OCI-M1 (cell line): ENCODE data around the gene NPPA.

ENCODE experiments used
- DNase-seq: peaks from one replicate; lab custom pipeline; 2025; lab: John Stamatoyannopoulos, UW

The NPPA gene

DNA sequence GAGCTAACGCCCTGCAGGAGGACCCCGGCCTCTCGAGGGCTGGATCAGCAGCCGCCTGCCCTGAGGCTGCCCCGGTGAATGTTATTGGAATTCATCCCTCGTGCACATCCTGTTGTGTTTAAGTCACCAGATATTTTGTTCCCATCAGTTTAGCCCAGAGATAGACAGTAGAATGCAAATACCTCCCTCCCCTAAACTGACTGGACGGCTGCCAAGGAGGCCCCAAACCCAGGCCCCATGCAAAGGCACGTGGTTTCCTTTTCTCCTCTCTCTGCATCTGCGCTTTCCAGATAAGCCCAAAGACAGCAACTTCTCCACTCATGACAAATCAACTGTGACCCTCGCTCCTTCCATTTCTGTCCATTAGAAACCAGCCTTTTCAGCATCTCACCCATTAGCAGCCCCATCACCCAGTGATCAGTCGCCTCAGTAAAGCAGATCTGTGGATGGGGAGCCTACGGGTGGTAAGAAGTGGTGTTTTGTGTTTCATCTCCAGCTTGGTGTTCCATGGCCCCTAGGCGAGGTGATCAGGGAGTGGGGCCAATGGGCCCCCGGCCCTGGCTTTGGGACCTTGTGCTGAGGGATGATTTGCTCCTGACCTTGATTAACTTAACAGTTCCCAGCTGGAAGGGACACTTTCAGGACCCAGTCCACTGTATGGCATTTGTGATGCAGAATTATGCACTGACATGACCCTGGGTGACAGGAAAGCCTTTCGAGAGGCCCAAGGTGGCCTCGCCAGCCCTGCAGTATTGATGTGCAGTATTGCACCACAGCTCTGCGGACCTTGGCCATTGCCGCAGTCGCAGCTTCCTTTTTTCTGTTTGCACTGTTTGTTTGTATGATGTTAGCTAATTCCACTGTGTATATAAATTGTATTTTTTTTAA, 5.2 kb downstream of the NPPA start:
- DNase-seq: peak; percentile 98

DNA sequence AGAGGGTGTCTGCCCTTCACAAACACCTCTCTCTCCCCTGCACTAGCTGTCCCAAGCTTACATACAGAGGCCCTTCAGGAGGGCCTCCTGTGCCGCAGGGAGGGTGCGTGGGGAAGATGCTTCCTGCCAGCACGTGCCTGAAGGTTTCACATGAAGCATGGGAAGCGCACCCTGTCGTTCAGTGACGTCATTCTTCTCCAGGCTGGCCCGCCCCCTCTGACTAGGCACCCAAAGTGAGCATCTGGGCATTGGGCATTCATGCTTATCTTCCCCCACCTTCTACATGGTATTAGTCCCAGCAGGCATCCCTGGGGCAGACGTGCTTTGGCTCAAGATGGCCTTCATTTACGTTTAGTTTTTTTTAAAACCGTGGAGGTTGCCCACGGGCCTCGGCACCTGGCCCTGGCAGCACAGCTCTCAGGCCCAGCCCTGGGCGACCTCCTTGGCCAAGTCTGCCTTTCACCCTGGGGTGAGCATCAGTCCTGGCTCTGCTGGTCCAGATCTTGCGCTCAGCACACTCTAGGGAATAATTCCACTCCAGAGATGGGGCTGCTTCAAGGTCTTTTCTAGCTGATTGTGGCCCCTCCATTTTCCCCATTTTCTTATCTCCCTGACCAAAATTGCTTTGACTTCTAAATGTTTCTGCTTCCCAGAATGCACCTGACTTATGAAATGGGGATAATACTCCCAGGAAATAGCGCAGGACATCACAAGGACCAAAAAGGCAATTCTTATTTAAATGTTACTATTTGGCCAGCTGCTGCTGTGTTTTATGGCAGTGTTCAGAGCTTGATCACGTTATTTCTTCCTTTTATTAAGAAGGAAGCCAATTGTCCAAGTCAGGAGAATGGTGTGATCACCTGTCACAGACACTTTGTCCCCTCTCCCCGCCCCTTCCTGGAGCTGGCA, 6.1 kb downstream of the NPPA start:
- DNase-seq: peak; percentile 44

GRCh38 chr1:11839727-11840705, 7.6 kb downstream of the NPPA start:
- DNase-seq: no peak

- peak; percentile 72 for DNase-seq
These were observed 9.0 kb downstream of the NPPA start for GRCh38 chr1:11838349-11839272.

- DNase-seq: no peak
These were observed 9.7 kb downstream of the NPPA start for GRCh38 chr1:11837767-11838348.

- no peak for DNase-seq
These were observed 10.4 kb downstream of the NPPA start for GRCh38 chr1:11836955-11837766.

- no peak for DNase-seq
These were observed 11.9 kb downstream of the NPPA start for GRCh38 chr1:11835441-11836225.

DNA sequence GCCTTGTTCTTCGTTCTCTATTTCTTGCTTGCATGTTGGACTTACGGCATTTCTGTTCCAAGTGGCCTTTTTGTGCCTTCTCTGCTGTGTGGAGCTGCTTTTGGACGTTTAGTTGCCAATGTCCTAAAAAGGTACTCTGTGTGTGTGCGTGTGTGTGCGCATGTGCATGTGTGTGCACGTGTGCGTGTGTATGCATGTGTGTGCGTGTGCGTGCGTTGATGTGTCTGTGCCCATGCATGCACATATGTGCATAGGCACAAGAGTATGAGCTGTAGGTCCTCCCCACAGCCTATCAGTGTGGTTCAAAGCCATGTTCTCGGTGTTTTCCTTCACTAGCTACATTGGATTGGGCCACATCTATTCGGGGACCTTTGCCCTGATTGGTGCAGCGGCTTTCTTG, 13.7 kb downstream of the NPPA start:
- no peak for DNase-seq

DNA sequence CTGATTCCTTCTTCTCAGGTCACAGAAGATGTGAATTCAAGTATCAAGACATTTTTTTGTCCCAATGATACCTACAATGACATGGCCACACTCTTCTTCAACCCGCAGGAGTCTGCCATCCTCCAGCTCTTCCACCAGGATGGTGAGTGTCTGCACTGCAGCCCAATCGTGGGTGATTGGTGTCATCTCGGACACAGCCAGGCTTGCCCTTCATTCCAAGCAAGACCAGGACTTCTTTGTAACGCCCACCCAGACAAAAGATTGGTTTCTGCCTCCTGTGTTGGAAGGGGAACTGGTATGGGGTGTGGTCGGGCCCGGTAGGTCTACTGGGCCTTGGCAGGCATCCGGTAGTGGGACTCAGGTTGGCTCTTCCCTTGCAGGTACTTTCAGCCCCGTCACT, 14.1 kb downstream of the NPPA start:
- no peak for DNase-seq

GRCh38 chr1:11831945-11832725, 15.4 kb downstream of the NPPA start:
- DNase-seq: peak; percentile 55

DNA sequence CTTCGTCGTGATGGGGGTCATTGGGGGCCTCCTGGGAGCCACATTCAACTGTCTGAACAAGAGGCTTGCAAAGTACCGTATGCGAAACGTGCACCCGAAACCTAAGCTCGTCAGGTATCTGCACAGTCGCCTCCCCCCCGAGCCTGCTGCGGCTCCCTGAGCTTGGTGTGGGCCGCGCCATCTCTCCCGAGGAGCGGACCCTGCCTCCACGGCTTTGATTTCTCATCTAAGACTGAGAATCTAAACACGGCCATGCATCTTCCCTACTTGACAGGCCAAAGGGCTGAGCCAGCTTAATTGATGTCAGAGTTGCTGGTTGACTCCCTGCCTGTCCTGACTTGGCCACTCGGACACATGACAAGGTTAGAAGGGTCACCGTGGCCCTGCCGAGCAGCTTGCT, 19.1 kb downstream of the NPPA start:
- DNase-seq: no peak

DNA sequence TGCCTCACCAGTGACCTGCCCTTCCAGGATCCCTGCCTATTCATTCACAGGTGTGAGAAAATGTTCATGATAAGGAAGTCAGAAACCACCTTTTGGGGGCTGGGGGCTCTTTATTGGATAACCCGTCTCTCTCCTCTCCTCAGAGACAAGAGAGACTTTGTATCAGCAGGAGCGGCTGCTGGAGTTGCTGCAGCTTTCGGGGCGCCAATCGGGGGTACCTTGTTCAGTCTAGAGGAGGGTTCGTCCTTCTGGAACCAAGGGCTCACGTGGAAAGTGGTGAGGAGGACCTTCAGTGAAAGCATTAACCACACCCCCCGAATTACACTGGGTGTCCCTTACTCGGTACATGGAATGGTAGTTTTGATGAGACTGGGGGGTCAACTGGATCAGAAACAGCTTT, 20.6 kb downstream of the NPPA start:
- no peak for DNase-seq

DNA sequence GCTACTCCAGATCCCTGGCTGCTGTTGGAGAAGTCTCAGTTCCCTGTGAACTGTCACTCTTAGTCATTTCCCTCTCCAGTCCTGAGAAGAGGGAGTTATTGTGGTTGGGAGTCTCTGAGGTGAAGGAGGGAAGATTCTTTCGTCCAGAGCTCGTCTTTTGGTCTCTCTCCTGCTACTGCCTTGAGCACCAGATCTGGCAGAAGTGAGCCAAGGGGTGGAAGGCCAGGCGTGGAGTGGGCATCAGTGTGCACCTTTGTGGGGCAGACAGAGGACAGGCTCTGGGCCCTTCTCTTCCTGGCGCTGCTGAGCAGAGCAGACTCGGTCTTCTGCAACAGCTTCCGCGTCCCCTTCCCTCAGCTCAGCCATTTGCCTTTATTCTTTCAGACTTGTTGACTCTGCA, 22.5 kb downstream of the NPPA start:
- no peak for DNase-seq

DNA sequence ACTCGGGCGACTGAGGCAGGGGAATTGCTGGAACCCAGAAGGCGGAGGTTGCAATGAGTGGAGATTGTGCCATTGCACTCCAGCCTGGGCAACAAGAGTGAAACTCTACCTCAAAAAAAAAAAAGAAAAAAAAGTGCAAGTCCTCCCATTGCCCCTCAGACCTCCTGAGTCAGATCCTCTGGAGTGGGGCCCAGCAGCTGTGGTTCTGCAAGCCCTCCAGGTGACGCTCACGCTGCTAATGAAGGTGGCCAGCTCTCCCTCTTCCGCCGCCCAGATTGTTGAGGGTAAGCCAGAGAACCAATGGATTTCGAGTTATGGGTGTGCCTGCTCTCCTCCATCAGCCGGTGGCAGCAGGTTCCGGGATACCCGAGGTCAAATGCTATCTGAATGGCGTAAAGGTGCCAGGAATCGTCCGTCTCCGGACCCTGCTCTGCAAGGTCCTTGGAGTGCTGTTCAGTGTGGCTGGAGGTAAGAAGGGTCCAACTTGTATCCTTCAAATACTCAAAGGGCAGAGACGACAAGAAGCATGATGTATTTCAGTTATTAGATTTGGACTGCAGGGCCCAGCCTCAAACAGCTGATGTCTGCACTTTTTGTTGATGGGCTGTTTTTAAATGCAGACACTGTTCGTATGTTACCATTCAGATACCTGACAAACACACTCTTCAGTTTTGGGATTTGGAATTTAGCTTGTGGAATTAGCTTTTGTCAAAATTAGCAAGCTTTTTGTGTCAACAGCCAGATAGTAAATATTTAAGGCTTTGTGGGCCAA, 24.0 kb downstream of the NPPA start:
- no peak for DNase-seq

DNA sequence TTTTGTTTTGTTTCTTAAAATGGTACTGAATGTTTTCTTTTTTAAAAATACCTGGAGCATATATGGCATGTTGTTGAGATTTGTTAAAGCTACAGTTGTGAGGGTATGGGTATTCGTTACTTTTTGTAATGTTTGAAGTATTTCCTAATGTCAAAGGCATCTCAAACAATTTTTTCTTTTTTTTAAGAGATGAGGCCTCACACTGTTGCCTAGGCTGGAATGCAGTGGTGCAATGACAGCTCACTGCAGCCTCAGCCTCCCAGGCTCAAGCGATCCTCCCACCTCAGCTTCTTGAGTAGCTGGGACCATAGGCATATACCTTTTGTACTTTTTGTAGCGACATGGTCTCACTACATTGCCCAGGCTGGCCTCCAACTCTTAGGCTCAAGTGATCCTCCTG, 25.5 kb downstream of the NPPA start:
- DNase-seq: no peak

GRCh38 chr1:11817192-11817591, 30.4 kb downstream of the NPPA start:
- DNase-seq: no peak

DNA sequence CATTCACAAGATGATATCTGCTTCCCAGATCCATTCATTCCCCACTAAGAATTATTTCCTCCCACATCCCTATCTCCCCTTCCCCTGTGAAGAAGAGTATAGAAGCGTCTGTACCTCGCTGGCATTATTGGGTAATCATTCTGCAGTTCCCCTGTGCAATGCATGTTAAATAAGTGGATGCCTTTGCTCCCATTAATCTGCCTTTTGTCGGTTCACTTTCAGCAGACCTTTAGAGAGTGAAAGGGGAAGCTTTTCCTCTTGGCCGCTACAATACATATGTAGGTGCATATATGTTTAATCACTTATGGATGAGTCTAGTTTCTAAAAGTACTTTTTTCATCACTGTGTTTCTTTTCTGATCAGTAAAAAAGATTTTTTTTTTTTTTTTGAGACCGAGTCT, 34.6 kb downstream of the NPPA start:
- no peak for DNase-seq
